Right renal cortex interstitium (tissue), 3 donors: ENCODE results near the gene PROP1. TPM values are rescaled to one million over a fixed set of nuclear protein-coding genes. Genes with fewer than 3 reads are reported as not detected.
"Not testable (repeated sequence)": the region's sequence is repeated elsewhere in the genome, so short reads cannot be mapped to it uniquely, and the experiment has no call there.

Experiments used
- DNase-seq, 3 donors: peaks; one replicate each; pipeline ENCODE4 v3.0.0-alpha.2; 2013; ENCODE audit warnings: low read depth in 3 of 3, low spot score in 2 of 3
- polyA plus RNA-seq, 3 donors: library from polyadenylated mRNA; unstranded; fragments of 120-200 nt; gene quantifications; one replicate each; pipeline ENCODE4 v1.2.1, GENCODE V29; 2013; ENCODE audit not compliant: insufficient read length in 3 of 3

The PROP1 gene
- polyA plus RNA-seq: not detected

DNA sequence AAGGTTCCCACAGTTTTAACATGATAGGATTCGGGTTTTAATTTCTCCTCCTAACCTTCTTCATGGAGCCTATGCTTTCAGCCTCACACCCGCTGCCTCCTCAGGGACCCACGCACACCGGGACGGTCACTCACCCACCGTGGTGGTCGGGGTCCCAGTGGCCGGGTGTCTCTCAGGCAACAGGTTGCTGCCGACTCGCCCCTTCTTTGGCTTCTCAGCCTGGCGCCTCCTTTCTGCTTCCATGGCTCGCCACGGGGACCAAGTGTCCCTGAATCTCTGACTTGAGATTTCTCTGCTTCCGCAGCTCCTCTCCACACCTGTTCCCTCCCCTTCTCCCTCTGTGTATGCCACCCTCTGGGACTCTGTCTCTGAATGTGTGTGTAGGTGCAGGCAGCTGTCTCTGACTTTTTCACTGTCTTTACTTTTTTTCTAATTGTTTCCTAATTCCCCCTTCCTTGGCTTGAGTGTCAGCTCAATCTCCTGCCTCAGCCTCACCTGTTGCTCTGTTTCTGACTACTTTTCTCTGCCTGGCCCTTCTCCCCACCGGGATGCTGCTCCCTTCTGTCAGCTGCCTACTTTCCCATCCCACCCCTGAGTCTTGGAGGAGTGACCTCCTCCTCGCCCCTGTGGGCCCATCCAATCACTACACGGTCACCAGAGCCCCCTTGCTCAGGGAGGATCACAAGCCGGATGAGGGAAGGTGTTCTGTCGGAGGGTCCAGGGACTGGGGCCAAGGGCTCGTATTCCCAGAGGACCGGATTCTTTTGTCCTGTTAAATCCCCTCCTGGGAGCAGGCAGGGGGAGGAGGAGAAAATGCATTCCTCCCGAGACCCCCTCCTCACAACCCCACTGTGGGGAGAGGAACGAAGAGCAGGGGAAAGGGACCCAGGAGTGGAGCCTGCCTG lies at the start of gene PROP1:
Gene PROP1, minus strand, starts transcription at position 552 of the 905 bp plus-strand sequence. Its CDS starts 309 bp downstream, at position 243.
- no peak for DNase-seq

GRCh38 chr5:178019379-178020030 lies 23.5 kb upstream of the PROP1 start:
- not testable (repeated sequence) for DNase-seq

- DNase-seq: not testable (repeated sequence)
Measured at GRCh38 chr5:178012758-178013157, 16.7 kb upstream of the PROP1 start.

- not testable (repeated sequence) for DNase-seq
Measured at GRCh38 chr5:178011816-178012554, 15.9 kb upstream of the PROP1 start.

DNA sequence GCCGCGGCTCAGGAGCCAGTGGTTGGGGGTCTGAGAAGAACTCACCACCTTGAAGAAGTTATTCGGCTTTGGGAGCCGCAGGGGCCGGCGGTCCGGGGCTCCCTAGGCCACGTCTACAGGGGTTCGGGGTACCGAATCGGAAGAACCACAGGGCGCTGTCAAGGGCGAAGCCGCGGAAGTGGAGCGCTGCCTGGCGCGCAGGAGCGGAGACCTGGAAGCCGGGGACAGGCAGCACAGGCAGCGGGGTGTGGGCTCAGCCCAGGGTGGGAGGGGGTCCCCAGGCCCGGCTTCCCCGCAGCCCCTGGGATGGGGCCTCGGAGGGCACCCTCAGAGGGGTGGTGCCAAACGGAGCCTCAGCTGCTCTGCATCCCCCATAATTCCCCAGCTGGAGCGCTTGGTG lies 11.2 kb upstream of the PROP1 start:
- not testable (repeated sequence) for DNase-seq

- DNase-seq: not testable (repeated sequence)
Measured at GRCh38 chr5:178006536-178007231, 10.6 kb upstream of the PROP1 start.

DNA sequence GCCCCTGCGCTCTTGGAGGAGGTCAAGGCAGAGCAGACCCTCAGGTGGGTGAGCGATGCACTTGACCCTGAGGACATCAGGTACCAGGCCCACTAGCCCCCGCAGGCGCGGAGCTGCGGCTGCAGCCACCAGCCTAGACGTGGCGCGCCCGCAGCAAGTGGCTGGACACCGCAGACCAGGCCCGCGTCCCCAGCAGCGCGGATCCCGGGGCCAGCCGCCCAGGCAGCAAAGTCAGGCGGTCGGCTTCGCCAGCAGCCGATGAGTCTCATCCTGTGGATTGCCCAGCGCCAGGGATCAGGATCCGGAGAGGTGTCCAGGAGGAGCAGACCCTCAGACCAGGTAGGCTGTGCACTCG lies 10.1 kb upstream of the PROP1 start:
- not testable (repeated sequence) for DNase-seq

DNA sequence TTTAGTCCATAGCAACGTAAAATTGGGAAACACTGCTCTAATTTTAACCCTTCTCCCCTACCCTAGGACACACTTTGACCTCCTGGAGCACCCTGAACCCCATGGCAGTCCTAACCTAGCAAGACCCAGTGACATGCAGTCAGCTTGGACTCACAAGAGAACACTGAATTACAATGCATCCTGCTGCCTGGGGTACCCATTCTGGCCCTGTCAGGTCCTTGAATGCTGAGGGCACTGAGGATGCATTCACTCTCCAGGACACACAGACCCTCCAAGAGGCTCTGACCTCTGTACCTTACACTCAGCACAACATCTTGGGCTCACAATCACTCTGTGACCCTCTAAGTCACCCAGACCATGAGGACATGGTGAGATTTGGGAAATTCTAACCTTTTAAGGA lies 1.8 kb upstream of the PROP1 start:
- DNase-seq: no peak

DNA sequence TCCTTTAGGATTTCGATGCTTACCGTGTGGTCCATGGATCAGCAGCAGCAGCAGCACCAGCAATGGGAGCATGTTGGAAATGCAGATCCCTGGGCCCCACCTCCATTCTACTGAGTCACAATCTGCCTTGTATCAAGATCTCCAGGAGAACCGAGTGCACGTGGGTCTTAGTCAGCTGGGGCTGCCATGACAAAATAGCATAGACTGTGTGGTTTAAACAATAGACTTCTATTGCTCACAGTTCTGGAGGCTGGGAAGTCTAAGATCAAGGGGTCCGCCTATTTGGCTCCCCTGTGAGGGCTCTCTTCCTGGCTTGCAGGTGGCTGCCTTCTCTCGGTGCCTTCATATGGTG lies 1.3 kb upstream of the PROP1 start:
- no peak for DNase-seq

DNA sequence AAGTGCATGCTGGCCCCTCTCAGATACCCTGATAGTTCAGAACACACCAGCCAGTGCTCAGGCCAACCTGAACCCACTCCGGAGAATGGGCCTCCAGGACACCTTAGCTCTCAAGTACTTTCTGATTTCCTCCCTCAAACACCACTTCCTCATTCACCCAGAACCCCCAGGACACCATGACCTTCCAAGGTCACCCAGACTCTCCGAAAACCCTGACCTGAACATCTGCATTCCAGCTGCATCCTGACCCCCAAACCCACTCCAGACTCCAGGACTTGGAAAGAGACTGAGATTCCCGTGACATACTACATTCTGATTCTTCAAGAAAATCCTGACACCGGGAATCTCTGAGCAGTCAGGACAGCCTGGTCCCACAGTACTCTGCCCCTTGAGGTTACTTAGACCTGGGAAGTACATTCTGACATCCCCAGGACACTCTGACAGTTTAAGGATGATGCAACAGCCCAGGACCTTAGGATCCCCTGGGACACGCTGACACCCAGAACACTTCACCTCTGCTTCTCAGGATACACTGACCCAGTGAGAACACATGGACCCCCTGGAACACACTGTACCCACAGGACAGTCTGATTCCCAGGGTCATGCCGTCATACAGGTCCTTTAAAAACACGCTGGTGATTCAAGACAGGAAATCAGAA lies 747 bp upstream of the PROP1 start:
- DNase-seq: no peak

GRCh38 chr5:177994561-177995190 lies 1.4 kb downstream of the PROP1 start:
- DNase-seq: no peak

- DNase-seq: no peak
Measured at GRCh38 chr5:177994063-177994462, 2.0 kb downstream of the PROP1 start.

GRCh38 chr5:177992466-177992865 lies 3.6 kb downstream of the PROP1 start:
- no peak for DNase-seq

DNA sequence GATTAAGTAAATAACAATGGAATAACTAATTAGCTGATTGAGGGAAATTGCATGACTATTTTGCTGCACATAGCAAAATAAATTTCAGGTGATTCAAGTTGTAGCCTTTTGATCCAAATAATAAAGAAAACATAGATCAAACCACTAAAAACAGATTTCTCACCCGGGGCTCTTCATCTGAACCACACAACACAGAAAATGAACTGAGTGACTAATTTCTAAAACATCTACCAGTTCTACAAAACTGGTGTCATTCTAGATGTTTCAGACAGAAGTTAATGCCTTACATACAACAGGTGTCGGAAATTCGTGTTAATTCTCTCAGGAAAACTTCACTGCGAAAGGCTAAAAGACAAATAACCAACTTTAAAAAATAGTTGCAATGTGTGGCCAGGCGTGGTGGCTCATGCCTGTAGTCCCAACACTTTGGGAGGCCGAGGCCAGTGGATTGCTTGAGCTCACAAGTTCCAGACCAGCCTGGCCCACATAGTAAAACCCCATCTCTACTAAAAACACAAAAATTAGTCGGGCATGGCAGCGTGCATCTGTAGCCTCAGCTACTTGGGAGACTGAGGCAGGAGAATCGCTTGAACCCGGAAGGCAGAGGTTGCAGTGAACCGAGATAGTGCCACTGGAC lies 6.9 kb downstream of the PROP1 start:
- no peak for DNase-seq

- DNase-seq: no peak
Measured at GRCh38 chr5:177987326-177987725, 8.7 kb downstream of the PROP1 start.

- no peak for DNase-seq
Measured at GRCh38 chr5:177985430-177986040, 10.5 kb downstream of the PROP1 start.

- DNase-seq: no peak
Measured at GRCh38 chr5:177984584-177985206, 11.3 kb downstream of the PROP1 start.
